DOHH2 (cell line): ENCODE results near the gene EPB41L4B.

Experiments
- CTCF ChIP-seq: fragments of 200-600 bp; sonication (generic); IDR thresholded peaks from one replicate; pipeline ENCODE4 v1.5.1; 2014; ENCODE audit warnings: antibody characterized with exemption, mild to moderate bottlenecking, low read depth, low read length; ENCODE audit not compliant: poor library complexity, severe bottlenecking
- EZH2phosphoT487 ChIP-seq: fragments of 200-600 bp; sonication (generic); IDR thresholded peaks from 2 replicates; pipeline ENCODE4 v1.6.1; 2017; ENCODE audit warnings: borderline replicate concordance, mild to moderate bottlenecking, antibody characterized with exemption, low read length, moderate library complexity, mixed read lengths

- TF ChIP-seq CTCF (no peak), EZH2phosphoT487 (no peak)
Observed at GRCh38 chr9:109315480-109316206, 5.2 kb downstream of the EPB41L4B start.
